ENCODE measurements around the gene CORO7. TPM values are rescaled to one million over a fixed set of nuclear protein-coding genes. Genes with fewer than 3 reads are reported as not detected.
A peak's percentile ranks its signal among the peaks of the same experiment; 100 is the strongest.

The CORO7 gene
- total RNA-seq, 4 donors from 2014 or later: 46.8 to 330 (median 58.1) TPM

GRCh38 chr16:4309833-4310266, 106.5 kb downstream of the CORO7 start:
- TF ChIP-seq CTCF (IDR thresholded peaks at IDR 0.05) (peak; percentile 65 to 75 (median 71)), EP300 (IDR thresholded peaks at IDR 0.05; ENCODE audit: low read depth) (no peak), POLR2A (IDR thresholded peaks at IDR 0.05) (no peak), POLR2AphosphoS5 (IDR thresholded peaks at IDR 0.05) (no peak)
- WGBS, 2 donors (ENCODE audit: low coverage in 1 of 2): 40% methylated on average over 11 of the region's 11 CpGs; no CpG with 5 or more reads in 1 of the 2 donors
- peak; percentile 72 for DNase-seq
- H3K27ac ChIP-seq: peak overlapping the region; percentile 24 to 56 (median 32)
- H3K36me3 ChIP-seq: no peaks in the 10 kb centered on the region
- intact Hi-C loops (cut with DNase I; ENCODE audit: low total_unique reads): no loop called here
- H3K4me1 ChIP-seq: peaks cover 9 to 30% (median 13%) of the 10 kb centered on the region in 4 donors
- H3K27me3 ChIP-seq: peaks cover 19% of the 10 kb centered on the region
- in situ Hi-C loops (cut with MboI; ENCODE audit: low pct_ligation_motif_present in 1 of 4, low pct_unique_long_range_greater_than_20kb in 1 of 4, low sequenced_read_pairs in 3 of 4): no loop called here
- H3K4me3 ChIP-seq: no peak overlapping the region
- no peaks in the 10 kb centered on the region for H3K9me3 ChIP-seq

- Histone ChIP-seq H3K27me3 (peaks cover 13% of the 10 kb centered on the region), H3K4me1 (peaks cover 6 to 26% (median 13%) of the 10 kb centered on the region in 4 donors), H3K27ac (peak overlapping the region in 2 of 4 donors; percentile 28 to 36), H3K4me3 (no peak overlapping the region), H3K36me3 (no peaks in the 10 kb centered on the region), H3K9me3 (no peaks in the 10 kb centered on the region)
- no peak for TF ChIP-seq CTCF (IDR thresholded peaks at IDR 0.05)
- TF ChIP-seq EP300 (IDR thresholded peaks at IDR 0.05; ENCODE audit: low read depth): no peak
- TF ChIP-seq POLR2A (IDR thresholded peaks at IDR 0.05): no peak
- TF ChIP-seq POLR2AphosphoS5 (IDR thresholded peaks at IDR 0.05): no peak
- in situ Hi-C loops (cut with MboI; ENCODE audit: low pct_ligation_motif_present in 1 of 4, low pct_unique_long_range_greater_than_20kb in 1 of 4, low sequenced_read_pairs in 3 of 4): no loop called here
- DNase-seq: no peak
- 81 to 88% methylated on average over 6 to 14 of the region's 14 CpGs for WGBS, 2 donors (ENCODE audit: low coverage in 1 of 2)
- intact Hi-C loops (cut with DNase I; ENCODE audit: low total_unique reads): no loop called here
Measured at GRCh38 chr16:4309102-4309832, 107.1 kb downstream of the CORO7 start.

GRCh38 chr16:4307215-4308037, 109.0 kb downstream of the CORO7 start:
- Histone ChIP-seq H3K4me1 (peaks cover 6 to 20% (median 8%) of the 10 kb centered on the region in 4 donors), H3K27ac (peak overlapping the region; percentile 85 to 93 (median 86)), H3K27me3 (no peaks in the 10 kb centered on the region), H3K36me3 (no peaks in the 10 kb centered on the region), H3K9me3 (no peaks in the 10 kb centered on the region), H3K4me3 (peak overlapping the region; percentile 42 to 70 (median 48))
- WGBS, 2 donors (ENCODE audit: low coverage in 1 of 2): 7 to 80% methylated on average over 2 to 50 of the region's 68 CpGs
- TF ChIP-seq POLR2A (IDR thresholded peaks at IDR 0.05) (peak; percentile 46), POLR2AphosphoS5 (IDR thresholded peaks at IDR 0.05) (peak; percentile 43 to 50 (median 48)), CTCF (IDR thresholded peaks at IDR 0.05) (no peak)
- DNase-seq: peak; percentile 95
- intact Hi-C loops (cut with DNase I; ENCODE audit: low total_unique reads) (no loop called here), in situ Hi-C loops (cut with MboI; ENCODE audit: low pct_ligation_motif_present in 1 of 4, low pct_unique_long_range_greater_than_20kb in 1 of 4, low sequenced_read_pairs in 3 of 4) (no loop called here)

Measured in transverse colon (tissue), 4 donors.